GM12878 (cell line): ENCODE results near the gene ALOXE3. TPM values are rescaled to one million over a fixed set of nuclear protein-coding genes. Genes with fewer than 3 reads are reported as not detected.

ENCODE experiments used
- ATAC-seq: fragments of 200-7000 bp; cut with Tn5 transposase; 3 replicates; pipeline ENCODE4 v1.9.1; 2020; ENCODE audit warnings: mild to moderate bottlenecking, moderate library complexity
- BruUV-seq: library from RNA; stranded (reverse); fragments of 400-500 nt; replicated peaks from 2 replicates; lab custom pipeline; 2021; lab: Mats Ljungman, UMichigan
- CTCF ChIA-PET: fragments of 300-600 bp; sonication (Branson Sonifier 250); formaldehyde crosslinking; extraction: SDS; loops from one replicate; lab custom pipeline; 2021; ENCODE audit warnings: inconsistent platforms; lab: Yijun Ruan, JAX
- POLR2A ChIA-PET: fragments of 350-600 bp; formaldehyde crosslinking; extraction: SDS; loops from one replicate; lab custom pipeline; 2021; ENCODE audit warnings: inconsistent platforms; lab: Charles Lee
- RAD21 ChIA-PET: fragments of 300-600 bp; sonication (Branson Sonifier 250); formaldehyde crosslinking; loops from one replicate; lab custom pipeline; 2023; ENCODE audit warnings: antibody characterized with exemption; ENCODE audit not compliant: unreplicated experiment; lab: Charles Lee
- SMC1A ChIA-PET: fragments of 300-600 bp; sonication (Branson Sonifier 250); formaldehyde crosslinking; loops from one replicate; lab custom pipeline; 2023; ENCODE audit not compliant: unreplicated experiment, uncharacterized antibody; lab: Charles Lee
- DNase-seq: peaks from one replicate; pipeline ENCODE4 v3.0.0-alpha.2; 2011; ENCODE audit warnings: low read depth, low spot score
- FAIRE-seq: peaks from 3 replicates; lab custom pipeline; 2011; peaks lifted over from hg19 to GRCh38; lab: Jason Lieb, UNC
- H2AFZ ChIP-seq: 2 replicates; pipeline ENCODE4 v1.6.0; 2011; ENCODE audit warnings: low read depth, low read length, control low read depth; ENCODE audit not compliant: control insufficient read depth
- H3K27ac ChIP-seq: 2 replicates; pipeline ENCODE4 v1.5.1; 2011; ENCODE audit warnings: control low read depth; ENCODE audit not compliant: control insufficient read depth, insufficient read depth
- H3K27me3 ChIP-seq, 2 experiments: replicated peaks in 1 of 2; 2 replicates each; pipeline versions ENCODE4 v1.6.0 to v1.6.1; 2011; ENCODE audit warnings: low read length in 1 of 2; ENCODE audit not compliant: control insufficient read depth in 2 of 2, insufficient read depth in 2 of 2
- H3K36me3 ChIP-seq, 2 experiments: 2 replicates each; pipeline ENCODE4 v1.5.1; 2011; ENCODE audit warnings: low read length in 1 of 2; ENCODE audit not compliant: control insufficient read depth in 2 of 2, insufficient read depth in 2 of 2
- H3K4me1 ChIP-seq: 2 replicates; pipeline ENCODE4 v1.6.1; 2011; ENCODE audit warnings: mild to moderate bottlenecking, low read length, moderate library complexity, mixed read lengths; ENCODE audit not compliant: control insufficient read depth, insufficient read depth
- H3K4me2 ChIP-seq: 2 replicates; pipeline ENCODE4 v1.6.0; 2011; ENCODE audit warnings: control low read depth; ENCODE audit not compliant: control insufficient read depth, insufficient read depth
- H3K4me3 ChIP-seq: fragments of 200-600 bp; sonication (generic); 2 replicates; pipeline ENCODE4 v1.5.1; 2016
- H3K79me2 ChIP-seq: 2 replicates; pipeline ENCODE4 v1.6.0; 2011; ENCODE audit warnings: low read length; ENCODE audit not compliant: control insufficient read depth, insufficient read depth
- H3K9ac ChIP-seq: 2 replicates; pipeline ENCODE4 v1.8.0; 2011; ENCODE audit warnings: low read length, control low read depth, mixed read lengths; ENCODE audit not compliant: control insufficient read depth, insufficient read depth
- H3K9me3 ChIP-seq: replicated peaks from 3 replicates; pipeline ENCODE4 v1.5.1; 2011; ENCODE audit warnings: mild to moderate bottlenecking, low read length; ENCODE audit not compliant: control insufficient read depth, insufficient read depth
- H4K20me1 ChIP-seq: 2 replicates; pipeline ENCODE4 v1.6.0; 2011; ENCODE audit not compliant: control insufficient read depth, insufficient read depth
- ASH2L ChIP-seq: fragments of 300-600, 200-600 bp; sonication (generic); IDR thresholded peaks from 2 replicates; pipeline ENCODE4 v1.6.1; 2017; ENCODE audit warnings: low read depth, mild to moderate bottlenecking, borderline replicate concordance
- CHD1 ChIP-seq: IDR thresholded peaks from 2 replicates; pipeline ENCODE4 v1.6.1; 2012; ENCODE audit warnings: low read depth, low read length, improper control_type of control experiment
- EED ChIP-seq: sonication (generic); IDR thresholded peaks from 2 replicates; pipeline ENCODE4 v1.6.1; 2016; ENCODE audit warnings: antibody characterized with exemption, low read depth
- FOS ChIP-seq: IDR thresholded peaks from 3 replicates; pipeline ENCODE4 v1.6.1; 2011; ENCODE audit warnings: borderline replicate concordance; ENCODE audit not compliant: insufficient read length; ENCODE audit errors: extremely low read depth
- IRF4 ChIP-seq: IDR thresholded peaks from 2 replicates; pipeline ENCODE4 v1.6.1; 2011; ENCODE audit warnings: low read depth, low read length
- MXI1 ChIP-seq: fragments of 150-350 bp; IDR thresholded peaks from 2 replicates; pipeline ENCODE4 v1.6.1; 2011; ENCODE audit warnings: low read depth, mild to moderate bottlenecking, inconsistent platforms, low read length, improper control_type of control experiment
- MYB ChIP-seq: fragments of 150-350 bp; IDR thresholded peaks from 2 replicates; pipeline ENCODE4 v1.6.1; 2014; ENCODE audit warnings: mild to moderate bottlenecking, low read depth, low read length, borderline replicate concordance
- NRF1 ChIP-seq: conservative IDR thresholded peaks from 2 replicates; pipeline ENCODE4 v1.6.1; 2011; ENCODE audit warnings: mild to moderate bottlenecking, low read depth, low read length, improper control_type of control experiment
- RBBP5 ChIP-seq: fragments of 200-600 bp; sonication (generic); conservative IDR thresholded peaks from 2 replicates; pipeline ENCODE4 v1.6.1; 2016
- TCF3 ChIP-seq: IDR thresholded peaks from 2 replicates; pipeline ENCODE4 v1.6.1; 2012; ENCODE audit warnings: low read depth, mild to moderate bottlenecking, low read length, borderline replicate concordance; ENCODE audit not compliant: insufficient read depth
- TCF7 ChIP-seq: IDR thresholded peaks from 2 replicates; pipeline ENCODE4 v1.6.1; 2014; ENCODE audit warnings: antibody characterized with exemption, borderline replicate concordance
- ZZZ3 ChIP-seq: IDR thresholded peaks from 2 replicates; pipeline ENCODE4 v1.6.1; 2011; ENCODE audit warnings: low read depth; ENCODE audit not compliant: control insufficient read depth, insufficient read length
- WGBS: methylation state at CpG from one replicate; pipeline ENCODE4 v1.1.6; 2016; ENCODE audit warnings: low lambda C conversion rate; ENCODE audit not compliant: insufficient replicate concordance, insufficient coverage; ENCODE audit errors: missing lambda C conversion rate; 5-methylcytosine and 5-hydroxymethylcytosine counted together
- in situ Hi-C: fragments of 300-500 bp; cut with MboI; formaldehyde crosslinking; loops from 9 replicates; pipeline ENCODE4 v1.14.3; 2018; ENCODE audit warnings: mixed read lengths
- intact Hi-C: fragments of 100-400 bp; cut with micrococcal nuclease; formaldehyde crosslinking; loops from one replicate; pipeline ENCODE4 v1.14.2; 2022; ENCODE audit not compliant: unreplicated experiment
- polyA plus RNA-seq, 11 experiments: library from polyadenylated mRNA; depleted of rRNA in 4 of 11; unstranded in 6 of 11; stranded (reverse) in 5 of 11; fragments of >200 nt; fragmentation: Nextera tagmentation in 4 of 11; fragmentation: Illumina TruSeq in 1 of 11; extraction: Ambion mirVana in 4 of 11; extraction: Trizol in 1 of 11; gene quantifications; 1 replicate in 1 of 11; 2 replicates in 10 of 11; pipeline versions ENCODE4 v1.2.1 to v1.2.3, GENCODE V29; 2011 to 2016; ENCODE audit warnings: inconsistent platforms in 2 of 11, missing spikeins in 2 of 11, low read depth in 1 of 11
- total RNA-seq, 4 experiments: library from RNA; depleted of rRNA in 3 of 4; stranded (reverse); fragments of >200 nt in 3 of 4; fragmentation: Illumina TruSeq in 1 of 4; extraction: Trizol in 1 of 4; gene quantifications; 2 replicates each; pipeline versions ENCODE4 v1.2.1 to v1.2.3, GENCODE V29; 2013 to 2021
- TF ChIP-seq, protein P1 (sequence below): fragments of 450-650 bp; conservative IDR thresholded peaks from 2 replicates; pipeline ENCODE4 v1.6.1; 2017; ENCODE audit warnings: mild to moderate bottlenecking, moderate library complexity
- TF ChIP-seq, protein P2 (sequence below): IDR thresholded peaks from 2 replicates; pipeline ENCODE4 v1.6.1; 2012; ENCODE audit warnings: low read depth, low read length, improper control_type of control experiment

Gene ALOXE3
- total and polyA plus RNA-seq, 10 of the 15 experiments (the other 5 are each of a cell fraction or from before 2014, with no cell fraction given) = 0.04 TPM; not detected in 9

DNA sequence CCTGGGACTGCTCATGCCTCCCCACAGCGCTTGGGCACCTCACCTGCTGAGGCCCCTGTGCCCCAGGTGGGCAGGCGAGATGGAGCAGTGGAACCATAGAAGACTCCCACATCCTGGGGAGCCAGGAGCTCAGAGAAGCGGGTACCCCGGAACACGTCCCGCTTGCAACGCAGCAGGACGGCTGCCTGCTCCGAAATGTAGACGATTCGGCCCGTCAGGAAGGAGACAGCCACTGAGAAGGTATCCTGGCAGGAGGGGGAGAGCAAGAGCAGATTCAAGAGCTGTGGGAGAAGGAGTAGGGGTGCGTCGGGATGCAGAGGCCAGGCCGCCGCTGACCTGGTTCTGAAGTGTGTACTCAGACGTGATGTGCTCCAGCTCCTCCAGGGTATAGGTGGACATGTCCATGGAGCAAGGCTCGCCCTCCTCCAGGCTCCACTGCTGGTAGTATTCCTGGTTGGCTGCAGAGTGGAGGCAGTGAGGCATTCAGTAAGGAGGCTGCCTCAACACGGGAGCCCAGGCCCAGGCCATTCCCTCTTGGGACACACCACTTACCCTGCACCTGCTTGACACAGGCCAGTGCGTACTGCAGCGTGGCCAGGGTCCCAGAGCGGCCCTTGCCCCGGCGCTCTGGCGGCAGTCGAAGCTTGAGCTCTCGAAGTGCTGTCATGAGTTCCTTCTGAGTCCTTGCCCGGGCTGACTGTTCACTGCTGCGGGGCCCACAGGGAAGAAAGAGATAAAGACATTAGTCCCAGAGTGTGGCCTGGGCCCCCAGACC is 31.3 kb upstream of the ALOXE3 start (continued):
- TF ChIP-seq MXI1 = no peak
- TF ChIP-seq IRF4 = no peak
- TF ChIP-seq MYB = no peak
- TF ChIP-seq, protein P1, sequence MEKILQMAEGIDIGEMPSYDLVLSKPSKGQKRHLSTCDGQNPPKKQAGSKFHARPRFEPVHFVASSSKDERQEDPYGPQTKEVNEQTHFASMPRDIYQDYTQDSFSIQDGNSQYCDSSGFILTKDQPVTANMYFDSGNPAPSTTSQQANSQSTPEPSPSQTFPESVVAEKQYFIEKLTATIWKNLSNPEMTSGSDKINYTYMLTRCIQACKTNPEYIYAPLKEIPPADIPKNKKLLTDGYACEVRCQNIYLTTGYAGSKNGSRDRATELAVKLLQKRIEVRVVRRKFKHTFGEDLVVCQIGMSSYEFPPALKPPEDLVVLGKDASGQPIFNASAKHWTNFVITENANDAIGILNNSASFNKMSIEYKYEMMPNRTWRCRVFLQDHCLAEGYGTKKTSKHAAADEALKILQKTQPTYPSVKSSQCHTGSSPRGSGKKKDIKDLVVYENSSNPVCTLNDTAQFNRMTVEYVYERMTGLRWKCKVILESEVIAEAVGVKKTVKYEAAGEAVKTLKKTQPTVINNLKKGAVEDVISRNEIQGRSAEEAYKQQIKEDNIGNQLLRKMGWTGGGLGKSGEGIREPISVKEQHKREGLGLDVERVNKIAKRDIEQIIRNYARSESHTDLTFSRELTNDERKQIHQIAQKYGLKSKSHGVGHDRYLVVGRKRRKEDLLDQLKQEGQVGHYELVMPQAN = no peak
- TF ChIP-seq CHD1 = no peak
- TF ChIP-seq NRF1 = no peak
- TF ChIP-seq ZZZ3 = no peak
- no peak for TF ChIP-seq TCF7
- no peak for TF ChIP-seq TCF3

DNA sequence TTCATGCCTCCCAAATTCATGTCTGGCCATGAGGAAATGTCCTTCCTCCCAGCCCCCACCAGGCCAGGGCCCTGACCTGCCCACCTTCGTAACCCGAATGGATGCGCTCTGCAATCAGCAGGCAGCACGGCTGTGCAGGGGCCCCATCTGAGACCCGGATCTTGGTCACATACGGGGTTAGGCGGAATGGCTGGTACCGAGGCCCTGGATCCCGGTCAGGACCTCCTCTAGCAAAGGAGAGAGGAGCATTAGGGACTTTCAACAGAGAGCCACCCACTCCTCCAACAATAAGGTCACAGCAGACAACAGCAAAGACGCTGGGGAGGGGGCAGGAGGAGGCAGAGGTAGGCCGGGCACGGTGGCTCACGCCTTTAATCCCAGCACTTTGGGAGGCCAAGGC is 30.2 kb upstream of the ALOXE3 start:
- BruUV-seq = no TSS peak
- FAIRE-seq = no peak

More for the DNA sequence above, 30.2 kb upstream of the ALOXE3 start:
- Histone ChIP-seq H3K4me3 (no peak overlapping the region), H4K20me1 (no peaks in the 10 kb centered on the region; the same call in 1 of the 2 replicates), H3K79me2 (peaks cover 19% of the 10 kb centered on the region), H3K27ac (no peak overlapping the region)
- ChIA-PET RAD21 (no interaction called here), SMC1A (no interaction called here)
- intact Hi-C loops = no loop called here
- no peak for ATAC-seq
- TF ChIP-seq FOS (no peak), EED (no peak), ASH2L (no peak), RBBP5 (no peak)
- TF ChIP-seq, protein P2, sequence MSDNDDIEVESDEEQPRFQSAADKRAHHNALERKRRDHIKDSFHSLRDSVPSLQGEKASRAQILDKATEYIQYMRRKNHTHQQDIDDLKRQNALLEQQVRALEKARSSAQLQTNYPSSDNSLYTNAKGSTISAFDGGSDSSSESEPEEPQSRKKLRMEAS = no peak
- TF ChIP-seq, all 136 proteins: peak for 0
- Histone ChIP-seq H3K27me3 (no peaks in the 10 kb centered on the region), H2AFZ (no peak overlapping the region), H3K4me1 (peaks cover 15% of the 10 kb centered on the region), H3K36me3 (peaks cover 9 to 26% of the 10 kb centered on the region in 2 experiments), H3K9ac (no peak overlapping the region), H3K9me3 (no peaks in the 10 kb centered on the region), H3K4me2 (no peak overlapping the region)
- DNase-seq = no peak
- WGBS = 91% methylated on average over 13 of the region's 13 CpGs
- in situ Hi-C loops = no loop called here
- CTCF ChIA-PET = interaction anchor here (0.9 kb wide), 1 partner anchor 99 kb away, joined by 3 read pairs; the partner anchor contains the start of gene CTC1
- POLR2A ChIA-PET = interaction anchor here (1.5 to 3.8 kb wide), 2 partner anchors 9 to 13 kb away, joined by 4 to 29 read pairs; no protein-coding TSS in a partner anchor
